ENCODE measurements around the gene IFNA13. TPM values are rescaled to one million over a fixed set of nuclear protein-coding genes. Genes with fewer than 3 reads are reported as not detected.

Gene IFNA13
- total and polyA plus RNA-seq, 2 experiments from 2014 or later: not detected

GRCh38 chr9:21340735-21341134, 27.1 kb downstream of the IFNA13 start:
- Histone ChIP-seq H3K27me3 (replicated peaks; ENCODE audit: insufficient read depth) (0 out of 2 replicates have a peak, but pooled peaks cover 3% of the 10 kb centered on the region), H3F3A (ENCODE audit: insufficient read depth) (no peaks in the 10 kb centered on the region), H3K79me2 (ENCODE audit: insufficient read depth) (peaks cover 1% of the 10 kb centered on the region; the same call in 1 of the 2 replicates), H3K9ac (no peak overlapping the region), H2AFZ (no peak overlapping the region), H3K27ac (no peak overlapping the region), H3K36me3 (ENCODE audit: low read depth) (no peaks in the 10 kb centered on the region), H3K4me3 (no peak overlapping the region), H3K4me2 (ENCODE audit: unreplicated experiment) (no peak overlapping the region), H3K9me3 (ENCODE audit: low read depth) (no peaks in the 10 kb centered on the region), H4K20me1 (ENCODE audit: insufficient read depth) (no peaks in the 10 kb centered on the region), H3K9me2 (ENCODE audit: insufficient read depth) (no peaks in the 10 kb centered on the region), H3K4me1 (ENCODE audit: insufficient read depth) (peaks cover 4% of the 10 kb centered on the region)
- 82 to 83% methylated on average over 4 of the region's 4 CpGs for WGBS, 2 experiments (ENCODE audit: low coverage in 1 of 2, low lambda C conversion rate in 2 of 2, missing lambda C conversion rate in 2 of 2)
- no peak for DNase-seq
- TF ChIP-seq EZH2phosphoT487 (IDR thresholded peaks at IDR 0.05; ENCODE audit: insufficient read depth, low read depth): no peak
- TF ChIP-seq EZH2 (IDR thresholded peaks at IDR 0.05; ENCODE audit: insufficient read depth, poor library complexity, severe bottlenecking): no peak
- in situ Hi-C loops (cut with MboI): no loop called here

- Histone ChIP-seq H4K20me1 (ENCODE audit: insufficient read depth) (peaks cover 2% of the 10 kb centered on the region; the same call in 1 of the 2 replicates), H3K9ac (no peak overlapping the region), H3K9me2 (ENCODE audit: insufficient read depth) (no peaks in the 10 kb centered on the region; the same call in 1 of the 2 replicates), H2AFZ (peak overlapping the region; percentile 97), H3K9me3 (ENCODE audit: low read depth) (no peaks in the 10 kb centered on the region), H3K79me2 (ENCODE audit: insufficient read depth) (peaks cover 42% of the 10 kb centered on the region), H3K4me1 (ENCODE audit: insufficient read depth) (peaks cover 34% of the 10 kb centered on the region), H3K27me3 (replicated peaks; ENCODE audit: insufficient read depth) (no peaks in the 10 kb centered on the region), H3F3A (ENCODE audit: insufficient read depth) (no peaks in the 10 kb centered on the region), H3K4me3 (no peak overlapping the region), H3K27ac (no peak overlapping the region), H3K36me3 (ENCODE audit: low read depth) (no peaks in the 10 kb centered on the region; the same call in 1 of the 2 replicates), H3K4me2 (ENCODE audit: unreplicated experiment) (no peak overlapping the region)
- TF ChIP-seq EZH2phosphoT487 (IDR thresholded peaks at IDR 0.05; ENCODE audit: insufficient read depth, low read depth): no peak
- TF ChIP-seq EZH2 (IDR thresholded peaks at IDR 0.05; ENCODE audit: insufficient read depth, poor library complexity, severe bottlenecking): no peak
- no peak for DNase-seq
- in situ Hi-C loops (cut with MboI): no loop called here
Measured at GRCh38 chr9:21336457-21336856, 31.4 kb downstream of the IFNA13 start.

GRCh38 chr9:21334701-21335632, 32.9 kb downstream of the IFNA13 start, which contains the start of gene KLHL9:
TSS of gene KLHL9 (minus strand) at chr9:21335404. CDS start at chr9:21334859, 545 bp downstream.
- peaks cover 48% of the 10 kb centered on the region for H3K4me1 ChIP-seq (ENCODE audit: insufficient read depth)
- H3K9ac ChIP-seq: peak within 1 kb of the TSS; percentile 100
- peak within 1 kb of the TSS; percentile 92 for H3K4me2 ChIP-seq (ENCODE audit: unreplicated experiment)
- no peaks in the 10 kb centered on the region; the same call in 1 of the 2 replicates for H3K36me3 ChIP-seq (ENCODE audit: low read depth)
- peaks cover 57% of the 10 kb centered on the region for H3K79me2 ChIP-seq (ENCODE audit: insufficient read depth)
- no peaks in the 10 kb centered on the region; the same call in 1 of the 2 replicates for H3K9me2 ChIP-seq (ENCODE audit: insufficient read depth)
- in situ Hi-C loops (cut with MboI): no loop called here
- H3K9me3 ChIP-seq (ENCODE audit: low read depth): no peaks in the 10 kb centered on the region
- peaks cover 8% of the 10 kb centered on the region; the same call in 1 of the 2 replicates for H4K20me1 ChIP-seq (ENCODE audit: insufficient read depth)
- peak within 1 kb of the TSS; percentile 97 for H2AFZ ChIP-seq
- H3F3A ChIP-seq (ENCODE audit: insufficient read depth): 0 out of 2 replicates have a peak, but pooled peaks cover 1% of the 10 kb centered on the region
- H3K27ac ChIP-seq: peak within 1 kb of the TSS; percentile 91
- no peak for TF ChIP-seq EZH2 (IDR thresholded peaks at IDR 0.05; ENCODE audit: insufficient read depth, poor library complexity, severe bottlenecking)
- H3K27me3 ChIP-seq (replicated peaks; ENCODE audit: insufficient read depth): no peaks in the 10 kb centered on the region
- H3K4me3 ChIP-seq: peak within 1 kb of the TSS; percentile 100
- peak; percentile 96 for DNase-seq
- 1% methylated on average over 50 to 54 of the region's 55 CpGs for WGBS, 2 experiments (ENCODE audit: low coverage in 1 of 2, low lambda C conversion rate in 2 of 2, missing lambda C conversion rate in 2 of 2)

GRCh38 chr9:21333226-21333625, 34.6 kb downstream of the IFNA13 start:
- Histone ChIP-seq H3K9ac (no peak overlapping the region), H2AFZ (no peak overlapping the region), H4K20me1 (ENCODE audit: insufficient read depth) (peaks cover 8% of the 10 kb centered on the region; the same call in 1 of the 2 replicates), H3K27me3 (replicated peaks; ENCODE audit: insufficient read depth) (no peaks in the 10 kb centered on the region), H3K4me1 (ENCODE audit: insufficient read depth) (peaks cover 62% of the 10 kb centered on the region), H3K4me3 (peak overlapping the region; percentile 100), H3K9me2 (ENCODE audit: insufficient read depth) (no peaks in the 10 kb centered on the region; the same call in 1 of the 2 replicates), H3K36me3 (ENCODE audit: low read depth) (no peaks in the 10 kb centered on the region; the same call in 1 of the 2 replicates), H3K27ac (no peak overlapping the region), H3K9me3 (ENCODE audit: low read depth) (no peaks in the 10 kb centered on the region), H3K79me2 (ENCODE audit: insufficient read depth) (peaks cover 75% of the 10 kb centered on the region), H3K4me2 (ENCODE audit: unreplicated experiment) (peak overlapping the region; percentile 92), H3F3A (ENCODE audit: insufficient read depth) (0 out of 2 replicates have a peak, but pooled peaks cover 10% of the 10 kb centered on the region)
- 97 to 100% methylated on average over 2 of the region's 2 CpGs for WGBS, 2 experiments (ENCODE audit: low coverage in 1 of 2, low lambda C conversion rate in 2 of 2, missing lambda C conversion rate in 2 of 2)
- in situ Hi-C loops (cut with MboI): no loop called here
- TF ChIP-seq EZH2 (IDR thresholded peaks at IDR 0.05; ENCODE audit: insufficient read depth, poor library complexity, severe bottlenecking): no peak
- no peak for TF ChIP-seq EZH2phosphoT487 (IDR thresholded peaks at IDR 0.05; ENCODE audit: insufficient read depth, low read depth)
- DNase-seq: no peak

All from GM23248 (cell line).